ENCODE measurements around the gene IGF1.

- TF ChIP-seq, protein P1, sequence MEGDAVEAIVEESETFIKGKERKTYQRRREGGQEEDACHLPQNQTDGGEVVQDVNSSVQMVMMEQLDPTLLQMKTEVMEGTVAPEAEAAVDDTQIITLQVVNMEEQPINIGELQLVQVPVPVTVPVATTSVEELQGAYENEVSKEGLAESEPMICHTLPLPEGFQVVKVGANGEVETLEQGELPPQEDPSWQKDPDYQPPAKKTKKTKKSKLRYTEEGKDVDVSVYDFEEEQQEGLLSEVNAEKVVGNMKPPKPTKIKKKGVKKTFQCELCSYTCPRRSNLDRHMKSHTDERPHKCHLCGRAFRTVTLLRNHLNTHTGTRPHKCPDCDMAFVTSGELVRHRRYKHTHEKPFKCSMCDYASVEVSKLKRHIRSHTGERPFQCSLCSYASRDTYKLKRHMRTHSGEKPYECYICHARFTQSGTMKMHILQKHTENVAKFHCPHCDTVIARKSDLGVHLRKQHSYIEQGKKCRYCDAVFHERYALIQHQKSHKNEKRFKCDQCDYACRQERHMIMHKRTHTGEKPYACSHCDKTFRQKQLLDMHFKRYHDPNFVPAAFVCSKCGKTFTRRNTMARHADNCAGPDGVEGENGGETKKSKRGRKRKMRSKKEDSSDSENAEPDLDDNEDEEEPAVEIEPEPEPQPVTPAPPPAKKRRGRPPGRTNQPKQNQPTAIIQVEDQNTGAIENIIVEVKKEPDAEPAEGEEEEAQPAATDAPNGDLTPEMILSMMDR (tag by site-specific recombination; IDR thresholded peaks at IDR 0.05): no peak
- TF ChIP-seq ZEB2 (tag by site-specific recombination; IDR thresholded peaks at IDR 0.05): no peak
- TF ChIP-seq, protein P2, sequence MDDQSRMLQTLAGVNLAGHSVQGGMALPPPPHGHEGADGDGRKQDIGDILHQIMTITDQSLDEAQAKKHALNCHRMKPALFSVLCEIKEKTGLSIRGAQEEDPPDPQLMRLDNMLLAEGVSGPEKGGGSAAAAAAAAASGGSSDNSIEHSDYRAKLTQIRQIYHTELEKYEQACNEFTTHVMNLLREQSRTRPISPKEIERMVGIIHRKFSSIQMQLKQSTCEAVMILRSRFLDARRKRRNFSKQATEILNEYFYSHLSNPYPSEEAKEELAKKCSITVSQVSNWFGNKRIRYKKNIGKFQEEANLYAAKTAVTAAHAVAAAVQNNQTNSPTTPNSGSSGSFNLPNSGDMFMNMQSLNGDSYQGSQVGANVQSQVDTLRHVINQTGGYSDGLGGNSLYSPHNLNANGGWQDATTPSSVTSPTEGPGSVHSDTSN (CRISPR knock-in tag; IDR thresholded peaks at IDR 0.05): no peak
Observed at GRCh38 chr12:102423462-102423861, 56.9 kb downstream of the IGF1 start.

Measured in HEK293 (cell line).